Measurements from ENCODE around the gene MRM2. TPM values are rescaled to one million over a fixed set of nuclear protein-coding genes. Genes with fewer than 3 reads are reported as not detected.

The MRM2 gene
- polyA plus RNA-seq = 67.8 TPM

- peak within 1 kb of the TSS; percentile 88 to 97 (median 96) for H3K4me3 Mint-ChIP-seq
- H3K27ac Mint-ChIP-seq = peak within 1 kb of the TSS; percentile 92 to 98 (median 92)
- H3K9me3 Mint-ChIP-seq = peaks cover 0 to 2% (median 0%) of the 10 kb centered on the region in 3 donors
- H3K27me3 Mint-ChIP-seq = no peaks in the 10 kb centered on the region
- H3K36me3 Mint-ChIP-seq = peaks cover 2% of the 10 kb centered on the region
- peaks cover 14 to 28% (median 19%) of the 10 kb centered on the region in 3 donors for H3K4me1 Mint-ChIP-seq
Measured at GRCh38 chr7:2241580-2242540, at the start of gene MRM2, which contains the start of gene NUDT1. MRM2 (minus strand) TSS chr7:2242205; CDS start chr7:2242169, 36 bp downstream. NUDT1 (plus strand) TSS chr7:2242226; CDS start chr7:2244575, 2,349 bp downstream.

- H3K36me3 Mint-ChIP-seq = peaks cover 5% of the 10 kb centered on the region
- H3K27me3 Mint-ChIP-seq = no peaks in the 10 kb centered on the region
- H3K9me3 Mint-ChIP-seq = no peaks in the 10 kb centered on the region
- peak overlapping the region in 1 of 3 donors; percentile 38 for H3K27ac Mint-ChIP-seq
- peak overlapping the region in 1 of 4 donors; percentile 38 for H3K4me3 Mint-ChIP-seq
- H3K4me1 Mint-ChIP-seq = peaks cover 21 to 26% (median 21%) of the 10 kb centered on the region in 3 donors
Measured at GRCh38 chr7:2290877-2291276, 48.9 kb upstream of the MRM2 start.

GRCh38 chr7:2289621-2290020, 47.6 kb upstream of the MRM2 start:
- Mint-ChIP-seq H3K9me3 (no peaks in the 10 kb centered on the region), H3K4me1 (peaks cover 15 to 22% (median 22%) of the 10 kb centered on the region in 3 donors), H3K27ac (peak overlapping the region; percentile 78 to 94 (median 81)), H3K4me3 (peak overlapping the region in 3 of 4 donors; percentile 45 to 77 (median 51)), H3K36me3 (peaks cover 5% of the 10 kb centered on the region), H3K27me3 (no peaks in the 10 kb centered on the region)

- Mint-ChIP-seq H3K4me1 (peaks cover 15 to 22% (median 21%) of the 10 kb centered on the region in 3 donors), H3K27ac (peak overlapping the region; percentile 78 to 94 (median 81)), H3K27me3 (no peaks in the 10 kb centered on the region), H3K9me3 (no peaks in the 10 kb centered on the region), H3K36me3 (peaks cover 5% of the 10 kb centered on the region), H3K4me3 (peak overlapping the region in 3 of 4 donors; percentile 45 to 84 (median 51))
Measured at GRCh38 chr7:2289111-2289586, 47.1 kb upstream of the MRM2 start.

- Mint-ChIP-seq H3K4me3 (peak overlapping the region in 3 of 4 donors; percentile 45 to 88 (median 84)), H3K27me3 (no peaks in the 10 kb centered on the region), H3K9me3 (no peaks in the 10 kb centered on the region), H3K36me3 (peaks cover 5% of the 10 kb centered on the region), H3K4me1 (peaks cover 15 to 22% (median 21%) of the 10 kb centered on the region in 3 donors), H3K27ac (peak overlapping the region; percentile 78 to 94 (median 87))
Measured at GRCh38 chr7:2288503-2288902, 46.5 kb upstream of the MRM2 start.

GRCh38 chr7:2287745-2288144, 45.7 kb upstream of the MRM2 start:
- Mint-ChIP-seq H3K4me3 (peak overlapping the region in 2 of 4 donors; percentile 73 to 88), H3K4me1 (peaks cover 15 to 22% (median 21%) of the 10 kb centered on the region in 3 donors), H3K9me3 (no peaks in the 10 kb centered on the region), H3K36me3 (peaks cover 5% of the 10 kb centered on the region), H3K27ac (peak overlapping the region; percentile 78 to 94 (median 87)), H3K27me3 (no peaks in the 10 kb centered on the region)

- no peak overlapping the region for H3K4me3 Mint-ChIP-seq
- H3K4me1 Mint-ChIP-seq = peaks cover 5 to 19% (median 13%) of the 10 kb centered on the region in 3 donors
- H3K27ac Mint-ChIP-seq = no peak overlapping the region
- H3K9me3 Mint-ChIP-seq = no peaks in the 10 kb centered on the region
- H3K36me3 Mint-ChIP-seq = peaks cover 3% of the 10 kb centered on the region
- no peaks in the 10 kb centered on the region for H3K27me3 Mint-ChIP-seq
Measured at GRCh38 chr7:2283074-2283473, 41.1 kb upstream of the MRM2 start.

- H3K27me3 Mint-ChIP-seq = no peaks in the 10 kb centered on the region
- H3K27ac Mint-ChIP-seq = peak overlapping the region in 1 of 3 donors; percentile 64
- peaks cover 3% of the 10 kb centered on the region for H3K36me3 Mint-ChIP-seq
- peaks cover 5 to 14% (median 7%) of the 10 kb centered on the region in 3 donors for H3K4me1 Mint-ChIP-seq
- H3K9me3 Mint-ChIP-seq = no peaks in the 10 kb centered on the region
- H3K4me3 Mint-ChIP-seq = peak overlapping the region in 1 of 4 donors; percentile 51
Measured at GRCh38 chr7:2282185-2282751, 40.3 kb upstream of the MRM2 start.

- Mint-ChIP-seq H3K4me3 (no peak overlapping the region), H3K27me3 (no peaks in the 10 kb centered on the region), H3K27ac (peak overlapping the region in 2 of 3 donors; percentile 64 to 67), H3K9me3 (no peaks in the 10 kb centered on the region), H3K36me3 (peaks cover 3% of the 10 kb centered on the region), H3K4me1 (peaks cover 5 to 14% (median 7%) of the 10 kb centered on the region in 3 donors)
Measured at GRCh38 chr7:2281541-2281940, 39.5 kb upstream of the MRM2 start.

GRCh38 chr7:2280424-2280823, 38.4 kb upstream of the MRM2 start:
- Mint-ChIP-seq H3K27me3 (no peaks in the 10 kb centered on the region), H3K4me3 (no peak overlapping the region), H3K27ac (peak overlapping the region in 2 of 3 donors; percentile 4 to 74), H3K4me1 (peaks cover 5 to 14% (median 5%) of the 10 kb centered on the region in 3 donors), H3K9me3 (no peaks in the 10 kb centered on the region), H3K36me3 (peaks cover 3% of the 10 kb centered on the region)

GRCh38 chr7:2279896-2280295, 37.9 kb upstream of the MRM2 start:
- Mint-ChIP-seq H3K36me3 (peaks cover 3% of the 10 kb centered on the region), H3K27me3 (no peaks in the 10 kb centered on the region), H3K27ac (peak overlapping the region in 2 of 3 donors; percentile 4 to 74), H3K9me3 (no peaks in the 10 kb centered on the region), H3K4me3 (no peak overlapping the region), H3K4me1 (peaks cover 3 to 14% (median 5%) of the 10 kb centered on the region in 3 donors)

- Mint-ChIP-seq H3K27me3 (no peaks in the 10 kb centered on the region), H3K4me3 (no peak overlapping the region), H3K27ac (no peak overlapping the region), H3K9me3 (no peaks in the 10 kb centered on the region), H3K36me3 (peaks cover 3% of the 10 kb centered on the region), H3K4me1 (peaks cover 3 to 12% (median 5%) of the 10 kb centered on the region in 3 donors)
Measured at GRCh38 chr7:2278026-2278425, 36.0 kb upstream of the MRM2 start.

- Mint-ChIP-seq H3K4me1 (peaks cover 0 to 5% (median 4%) of the 10 kb centered on the region in 3 donors), H3K36me3 (peaks cover 3% of the 10 kb centered on the region), H3K4me3 (no peak overlapping the region), H3K27ac (no peak overlapping the region), H3K27me3 (no peaks in the 10 kb centered on the region), H3K9me3 (no peaks in the 10 kb centered on the region)
Measured at GRCh38 chr7:2276107-2276506, 34.1 kb upstream of the MRM2 start.

GRCh38 chr7:2275101-2275500, 33.1 kb upstream of the MRM2 start:
- H3K4me3 Mint-ChIP-seq = no peak overlapping the region
- H3K27me3 Mint-ChIP-seq = no peaks in the 10 kb centered on the region
- H3K4me1 Mint-ChIP-seq = peaks cover 0 to 5% (median 4%) of the 10 kb centered on the region in 3 donors
- H3K36me3 Mint-ChIP-seq = peaks cover 3% of the 10 kb centered on the region
- H3K27ac Mint-ChIP-seq = no peak overlapping the region
- no peaks in the 10 kb centered on the region for H3K9me3 Mint-ChIP-seq

- Mint-ChIP-seq H3K9me3 (no peaks in the 10 kb centered on the region), H3K27me3 (no peaks in the 10 kb centered on the region), H3K4me1 (peaks cover 0 to 2% (median under 1%) of the 10 kb centered on the region in 3 donors), H3K27ac (no peak overlapping the region), H3K36me3 (peaks cover under 1% of the 10 kb centered on the region), H3K4me3 (no peak overlapping the region)
Measured at GRCh38 chr7:2274666-2275065, 32.7 kb upstream of the MRM2 start.
